Naive thymus-derived CD4-positive, alpha-beta T cell (primary cell): ENCODE results near the gene GNRH2. TPM values are rescaled to one million over a fixed set of nuclear protein-coding genes. Genes with fewer than 3 reads are reported as not detected.

Experiments
- ATAC-seq: fragments of 150-1000 bp; cut with Tn5 transposase; 2 replicates; pipeline ENCODE4 v1.10.0; 2021; ENCODE audit warnings: mild to moderate bottlenecking, moderate library complexity
- CTCF ChIA-PET: fragments of 350-600 bp; sonication (Branson Sonifier 250); formaldehyde crosslinking; loops from one replicate; lab custom pipeline; 2021; ENCODE audit warnings: antibody characterized with exemption; lab: Charles Lee
- POLR2A ChIA-PET: fragments of 350-600 bp; sonication (Branson Sonifier 250); formaldehyde crosslinking; loops from one replicate; lab custom pipeline; 2021; ENCODE audit warnings: antibody characterized with exemption, inconsistent platforms; lab: Charles Lee
- DNase-seq, 9 donors: peaks; one replicate each; pipeline versions ENCODE4 v3.0.0 to v3.0.0-alpha.2; 2020 to 2022; ENCODE audit warnings: mixed read lengths in 1 of 9
- H3K27ac ChIP-seq: one replicate; pipeline ENCODE4 v1.7.0; 2013; ENCODE audit warnings: mild to moderate bottlenecking, low read depth, low read length, moderate library complexity
- H3K27me3 ChIP-seq, 2 donors: one replicate each; pipeline ENCODE4 v1.7.0; 2013; ENCODE audit warnings: low read length in 2 of 2, mild to moderate bottlenecking in 2 of 2, moderate library complexity in 2 of 2; ENCODE audit not compliant: control insufficient read depth in 2 of 2, insufficient read depth in 2 of 2
- H3K36me3 ChIP-seq, 3 experiments: 1 replicate in 2 of 3; 2 replicates in 1 of 3; pipeline ENCODE4 v1.7.0; 2013; ENCODE audit warnings: low read length in 3 of 3, mild to moderate bottlenecking in 3 of 3, moderate library complexity in 1 of 3; ENCODE audit not compliant: insufficient read depth in 3 of 3, control insufficient read depth in 2 of 3
- H3K4me1 ChIP-seq, 2 donors: one replicate each; pipeline ENCODE4 v1.7.0; 2013; ENCODE audit warnings: low read length in 2 of 2, mild to moderate bottlenecking in 2 of 2, moderate library complexity in 1 of 2; ENCODE audit not compliant: control insufficient read depth in 2 of 2, insufficient read depth in 2 of 2
- H3K4me3 ChIP-seq: 2 replicates; pipeline ENCODE4 v1.7.0; 2013; ENCODE audit warnings: mild to moderate bottlenecking, low read length
- H3K9me3 ChIP-seq, 3 experiments: 1 replicate in 2 of 3; 2 replicates in 1 of 3; pipeline ENCODE4 v1.7.0; 2013; ENCODE audit warnings: low read length in 3 of 3; ENCODE audit not compliant: control insufficient read depth in 2 of 3
- H3K27ac Mint-ChIP-seq, 9 donors: one replicate each; pipeline ENCODE4 v1.8.0; 2020 to 2022; ENCODE audit warnings: mixed read lengths in 9 of 9, mild to moderate bottlenecking in 8 of 9, moderate library complexity in 5 of 9, inconsistent platforms in 2 of 9
- H3K27me3 Mint-ChIP-seq, 5 donors: one replicate each; pipeline ENCODE4 v1.8.0; 2021 to 2022; ENCODE audit warnings: mixed read lengths in 5 of 5, mild to moderate bottlenecking in 1 of 5
- H3K36me3 Mint-ChIP-seq, 5 donors: one replicate each; pipeline ENCODE4 v1.8.0; 2020 to 2022; ENCODE audit warnings: mixed read lengths in 5 of 5, mild to moderate bottlenecking in 3 of 5, inconsistent platforms in 1 of 5
- H3K4me1 Mint-ChIP-seq, 7 donors: one replicate each; pipeline ENCODE4 v1.8.0; 2020 to 2022; ENCODE audit warnings: mixed read lengths in 7 of 7, mild to moderate bottlenecking in 3 of 7, inconsistent platforms in 1 of 7
- H3K4me3 Mint-ChIP-seq, 10 donors: one replicate each; pipeline ENCODE4 v1.8.0; 2020 to 2022; ENCODE audit warnings: mild to moderate bottlenecking in 10 of 10, mixed read lengths in 10 of 10, moderate library complexity in 6 of 10, inconsistent platforms in 2 of 10
- H3K9me3 Mint-ChIP-seq, 11 donors: one replicate each; pipeline ENCODE4 v1.8.0; 2020 to 2022; ENCODE audit warnings: mixed read lengths in 11 of 11, mild to moderate bottlenecking in 4 of 11, inconsistent platforms in 1 of 11, moderate library complexity in 1 of 11
- intact Hi-C, 2 donors: fragments of 100-400 bp; cut with micrococcal nuclease; formaldehyde crosslinking; loops; one replicate each; pipeline ENCODE4 v1.15.1; 2023
- polyA plus RNA-seq, 2 donors: library from polyadenylated mRNA; unstranded; fragments of 300-500 nt; fragmentation: Illumina TruSeq; gene quantifications; one replicate each; pipeline ENCODE4 v1.2.3, GENCODE V29; 2021
- total RNA-seq, 6 experiments: library from RNA in 5 of 6; stranded (reverse) in 5 of 6; gene quantifications; 1 replicate in 5 of 6; 2 replicates in 1 of 6; pipeline ENCODE4 v1.2.3 and lab custom pipeline; 2021 to 2026

GNRH2 gene
- 1 to 10 TPM in 4 of 5 experiments, under 1 TPM in 1; 0.88 to 2.9 (median 1.4) TPM for total RNA-seq
- not detected for polyA plus RNA-seq
- total RNA-seq (lab: John Stamatoyannopoulos, UW), result not detected

- peak within 1 kb of the TSS in 4 of 10 donors; percentile 4 to 94 (median 27) for H3K4me3 Mint-ChIP-seq
- ChIA-PET POLR2A (interaction anchor here (1.3 kb wide), 1 partner anchor 10 kb away, joined by 5 read pairs; no protein-coding TSS in a partner anchor), CTCF (interaction anchor here (0.6 kb wide), 1 partner anchor 272 kb away, joined by 3 read pairs; no protein-coding TSS in a partner anchor)
- no peak within 1 kb of the TSS for H3K27ac ChIP-seq
- ATAC-seq (no peak), DNase-seq (no peak)
- peak within 1 kb of the TSS in 8 of 9 donors; percentile 23 to 80 (median 62) for H3K27ac Mint-ChIP-seq
- H3K4me1 ChIP-seq, result peaks cover 4 to 11% of the 10 kb centered on the region in 2 donors
- no peak within 1 kb of the TSS for H3K4me3 ChIP-seq
- intact Hi-C loops, result no loop called here
- no peaks in the 10 kb centered on the region for H3K9me3 Mint-ChIP-seq
- peaks cover 6 to 31% (median 7%) of the 10 kb centered on the region in 3 experiments for H3K36me3 ChIP-seq
- H3K27me3 Mint-ChIP-seq, result no peaks in the 10 kb centered on the region
- H3K27me3 ChIP-seq, result no peaks in the 10 kb centered on the region
- peaks cover 0 to 18% (median 5%) of the 10 kb centered on the region in 5 donors for H3K36me3 Mint-ChIP-seq
- H3K9me3 ChIP-seq, result no peaks in the 10 kb centered on the region
- peaks cover 12 to 28% (median 15%) of the 10 kb centered on the region in 7 donors for H3K4me1 Mint-ChIP-seq
Observed at GRCh38 chr20:3043322-3043721, at the start of gene GNRH2. TSS of gene GNRH2 (plus strand) at chr20:3043622. CDS start at chr20:3044415, 793 bp downstream.

GRCh38 chr20:2995796-2996195, 47.6 kb upstream of the GNRH2 start:
- H3K27ac Mint-ChIP-seq, result peak overlapping the region in 4 of 9 donors; percentile 11 to 81 (median 65)
- H3K36me3 ChIP-seq, result peaks cover 0 to 56% (median 13%) of the 10 kb centered on the region in 3 experiments
- H3K36me3 Mint-ChIP-seq, result peaks cover 4 to 31% (median 23%) of the 10 kb centered on the region in 5 donors

GRCh38 chr20:2998728-2999127, 44.7 kb upstream of the GNRH2 start:
- no peak overlapping the region for H3K27ac ChIP-seq
- Mint-ChIP-seq H3K27me3 (no peaks in the 10 kb centered on the region), H3K36me3 (peaks cover 0 to 15% (median 8%) of the 10 kb centered on the region in 5 donors), H3K27ac (no peak overlapping the region), H3K9me3 (peaks cover 0 to 5% (median 0%) of the 10 kb centered on the region in 11 donors), H3K4me1 (peaks cover 0 to 2% (median 0%) of the 10 kb centered on the region in 7 donors), H3K4me3 (no peak overlapping the region)
- ChIA-PET CTCF (interaction anchor here (0.8 kb wide), 1 partner anchor 14 kb away, joined by 3 read pairs; no protein-coding TSS in a partner anchor), POLR2A (no interaction called here)
- intact Hi-C loops, result no loop called here
- no peaks in the 10 kb centered on the region for H3K27me3 ChIP-seq
- no peak for ATAC-seq
- DNase-seq, result no peak
- no peaks in the 10 kb centered on the region for H3K4me1 ChIP-seq
- H3K4me3 ChIP-seq, result no peak overlapping the region
- no peaks in the 10 kb centered on the region for H3K9me3 ChIP-seq
- H3K36me3 ChIP-seq, result peaks cover 0 to 27% (median 8%) of the 10 kb centered on the region in 3 experiments

More at GRCh38 chr20:2995796-2996195, 47.6 kb upstream of the GNRH2 start:
- H3K27me3 Mint-ChIP-seq, result no peaks in the 10 kb centered on the region
- no peak for DNase-seq
- intact Hi-C loops, result no loop called here
- Histone ChIP-seq H3K4me1 (no peaks in the 10 kb centered on the region), H3K27me3 (no peaks in the 10 kb centered on the region), H3K9me3 (no peaks in the 10 kb centered on the region), H3K4me3 (no peak overlapping the region), H3K27ac (no peak overlapping the region)
- peaks cover 0 to 2% (median 0%) of the 10 kb centered on the region in 11 donors for H3K9me3 Mint-ChIP-seq
- no peak for ATAC-seq
- peaks cover 0 to 8% (median 0%) of the 10 kb centered on the region in 7 donors for H3K4me1 Mint-ChIP-seq
- CTCF ChIA-PET, result interaction anchor here (0.6 kb wide), 1 partner anchor 14 kb away, joined by 3 read pairs; no protein-coding TSS in a partner anchor
- POLR2A ChIA-PET, result no interaction called here
- no peak overlapping the region for H3K4me3 Mint-ChIP-seq

GRCh38 chr20:3000852-3001523, 42.4 kb upstream of the GNRH2 start:
- intact Hi-C loops, result loop anchor here (1.0 to 5.0 kb wide), 9 partner anchors 129 to 650 kb away; partner anchors contain the start of gene PTPRA (in 1 of the 2)
- H3K36me3 Mint-ChIP-seq, result peaks cover 0 to 17% (median 4%) of the 10 kb centered on the region in 5 donors
- POLR2A ChIA-PET, result no interaction called here

GRCh38 chr20:3003416-3003815, 40.0 kb upstream of the GNRH2 start:
- Histone ChIP-seq H3K27ac (no peak overlapping the region), H3K9me3 (no peaks in the 10 kb centered on the region), H3K36me3 (peaks cover 0 to 35% (median 10%) of the 10 kb centered on the region in 3 experiments), H3K4me3 (no peak overlapping the region), H3K27me3 (no peaks in the 10 kb centered on the region), H3K4me1 (no peaks in the 10 kb centered on the region)
- H3K27me3 Mint-ChIP-seq, result no peaks in the 10 kb centered on the region
- CTCF ChIA-PET, result no interaction called here
- DNase-seq, result no peak
- H3K4me3 Mint-ChIP-seq, result no peak overlapping the region
- H3K4me1 Mint-ChIP-seq, result peaks cover 0 to 2% (median 0%) of the 10 kb centered on the region in 7 donors
- H3K36me3 Mint-ChIP-seq, result peaks cover 8 to 25% (median 14%) of the 10 kb centered on the region in 5 donors
- POLR2A ChIA-PET, result no interaction called here
- H3K27ac Mint-ChIP-seq, result no peak overlapping the region
- intact Hi-C loops, result loop anchor here (5.0 kb wide), 2 partner anchors 131 to 246 kb away; partner anchors contain the start of gene PTPRA (in 1 of the 2)
- no peak for ATAC-seq
- peaks cover 0 to 5% (median 0%) of the 10 kb centered on the region in 11 donors for H3K9me3 Mint-ChIP-seq

More at GRCh38 chr20:3000852-3001523, 42.4 kb upstream of the GNRH2 start:
- peaks cover 0 to 5% (median 0%) of the 10 kb centered on the region in 11 donors for H3K9me3 Mint-ChIP-seq
- CTCF ChIA-PET, result interaction anchor here (1.0 to 1.8 kb wide), 6 partner anchors 37 to 315 kb away, joined by 3 to 4 read pairs (median 4); partner anchors contain the start of gene PTPRA
- Histone ChIP-seq H3K27ac (no peak overlapping the region), H3K36me3 (peaks cover 0 to 20% (median 0%) of the 10 kb centered on the region in 3 experiments), H3K4me3 (no peak overlapping the region), H3K9me3 (no peaks in the 10 kb centered on the region), H3K27me3 (no peaks in the 10 kb centered on the region), H3K4me1 (no peaks in the 10 kb centered on the region)
- no peak overlapping the region for H3K4me3 Mint-ChIP-seq
- DNase-seq (peak in 7 of 9 donors; percentile 11 to 66 (median 49)), ATAC-seq (peak; percentile 88)
- peak overlapping the region in 1 of 9 donors; percentile 18 for H3K27ac Mint-ChIP-seq
- H3K27me3 Mint-ChIP-seq, result no peaks in the 10 kb centered on the region
- peaks cover 0 to 2% (median 0%) of the 10 kb centered on the region in 7 donors for H3K4me1 Mint-ChIP-seq

- ChIA-PET POLR2A (no interaction called here), CTCF (no interaction called here)
- Mint-ChIP-seq H3K27ac (peak overlapping the region in 5 of 9 donors; percentile 0 to 74 (median 36)), H3K36me3 (peaks cover 8 to 41% (median 26%) of the 10 kb centered on the region in 5 donors), H3K27me3 (no peaks in the 10 kb centered on the region), H3K4me1 (peaks cover 0 to 44% (median 4%) of the 10 kb centered on the region in 7 donors), H3K9me3 (peaks cover 0 to 2% (median 0%) of the 10 kb centered on the region in 11 donors), H3K4me3 (peak overlapping the region in 1 of 10 donors; percentile 16)
- no peaks in the 10 kb centered on the region for H3K9me3 ChIP-seq
- peaks cover 0 to 37% (median 10%) of the 10 kb centered on the region in 3 experiments for H3K36me3 ChIP-seq
- no peak overlapping the region for H3K27ac ChIP-seq
- ATAC-seq, result no peak
- DNase-seq, result no peak
- H3K4me3 ChIP-seq, result no peak overlapping the region
- H3K4me1 ChIP-seq, result no peaks in the 10 kb centered on the region
- intact Hi-C loops, result no loop called here
- H3K27me3 ChIP-seq, result no peaks in the 10 kb centered on the region
Observed at GRCh38 chr20:3010985-3011723, 32.3 kb upstream of the GNRH2 start.
